LoVo (cell line): ENCODE measurements around the gene AHI1.
"Not testable (repeated sequence)": the region's sequence is repeated elsewhere in the genome, so short reads cannot be mapped to it uniquely, and the experiment has no call there.

Experiments used
- DNase-seq: peaks from one replicate; pipeline ENCODE4 v3.0.0-alpha.2; 2016; ENCODE audit warnings: low spot score

Gene AHI1

GRCh38 chr6:135261872-135262725, 235.4 kb downstream of the AHI1 start:
- no peak for DNase-seq

- no peak for DNase-seq
Measured at GRCh38 chr6:135260612-135261011, 236.9 kb downstream of the AHI1 start.

- no peak for DNase-seq
Measured at GRCh38 chr6:135258970-135259369, 238.6 kb downstream of the AHI1 start.

GRCh38 chr6:135257631-135258405, 239.7 kb downstream of the AHI1 start:
- no peak for DNase-seq

- DNase-seq: peak; percentile 27
Measured at GRCh38 chr6:135256866-135257265, 240.7 kb downstream of the AHI1 start.

GRCh38 chr6:135254471-135254870, 243.1 kb downstream of the AHI1 start:
- DNase-seq: no peak

GRCh38 chr6:135251498-135252441, 245.8 kb downstream of the AHI1 start:
- DNase-seq: no peak

GRCh38 chr6:135250751-135251497, 246.6 kb downstream of the AHI1 start:
- no peak for DNase-seq

- no peak for DNase-seq
Measured at GRCh38 chr6:135250234-135250633, 247.3 kb downstream of the AHI1 start.

DNA sequence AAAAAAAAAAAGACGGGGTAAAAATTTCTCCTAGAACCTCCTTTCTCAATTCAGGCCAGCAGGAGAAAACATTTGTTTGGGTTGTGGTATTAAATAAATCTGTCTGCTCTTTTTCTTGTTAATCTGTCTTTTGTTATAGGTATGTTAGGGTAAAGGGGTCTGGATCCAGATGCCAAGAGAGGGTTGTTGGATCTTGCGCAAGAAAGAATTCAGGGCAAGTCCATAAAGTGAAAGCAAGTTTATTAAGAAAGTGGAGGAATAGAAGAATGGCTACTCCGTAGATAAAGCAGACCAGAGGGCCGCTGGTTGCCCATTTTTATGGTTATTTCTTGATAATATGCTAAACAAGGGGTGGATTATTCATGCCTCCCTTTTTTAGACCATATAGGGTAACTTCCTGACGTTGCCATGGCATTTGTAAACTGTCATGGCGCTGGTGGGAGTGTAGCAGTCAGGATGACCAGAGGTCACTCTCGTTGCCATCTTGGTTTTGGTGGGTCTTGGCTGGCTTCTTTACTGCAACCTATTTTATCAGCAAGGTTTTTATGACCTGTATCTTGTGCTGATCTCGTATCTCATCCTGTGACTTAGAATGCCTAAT, 251.0 kb downstream of the AHI1 start:
- DNase-seq: not testable (repeated sequence)

DNA sequence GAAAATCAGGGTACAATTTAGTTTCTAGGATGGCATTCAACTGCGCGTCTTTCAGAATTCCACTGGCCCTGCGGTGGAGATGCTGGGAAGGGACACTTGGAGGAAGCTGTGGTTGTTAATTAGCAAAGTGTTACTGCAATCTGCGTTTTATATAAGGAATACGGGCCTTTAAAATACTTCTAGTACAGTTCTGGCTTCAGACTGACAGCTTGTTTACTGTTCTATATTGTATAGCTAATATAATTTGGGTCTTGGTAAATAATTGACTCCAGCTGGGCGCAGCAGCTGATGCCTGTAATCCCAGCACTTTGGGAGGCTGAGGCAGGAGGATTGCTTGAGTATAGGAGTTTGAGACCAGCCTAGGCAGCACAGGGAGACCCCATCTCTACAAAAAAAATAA, 252.7 kb downstream of the AHI1 start:
- DNase-seq: no peak

DNA sequence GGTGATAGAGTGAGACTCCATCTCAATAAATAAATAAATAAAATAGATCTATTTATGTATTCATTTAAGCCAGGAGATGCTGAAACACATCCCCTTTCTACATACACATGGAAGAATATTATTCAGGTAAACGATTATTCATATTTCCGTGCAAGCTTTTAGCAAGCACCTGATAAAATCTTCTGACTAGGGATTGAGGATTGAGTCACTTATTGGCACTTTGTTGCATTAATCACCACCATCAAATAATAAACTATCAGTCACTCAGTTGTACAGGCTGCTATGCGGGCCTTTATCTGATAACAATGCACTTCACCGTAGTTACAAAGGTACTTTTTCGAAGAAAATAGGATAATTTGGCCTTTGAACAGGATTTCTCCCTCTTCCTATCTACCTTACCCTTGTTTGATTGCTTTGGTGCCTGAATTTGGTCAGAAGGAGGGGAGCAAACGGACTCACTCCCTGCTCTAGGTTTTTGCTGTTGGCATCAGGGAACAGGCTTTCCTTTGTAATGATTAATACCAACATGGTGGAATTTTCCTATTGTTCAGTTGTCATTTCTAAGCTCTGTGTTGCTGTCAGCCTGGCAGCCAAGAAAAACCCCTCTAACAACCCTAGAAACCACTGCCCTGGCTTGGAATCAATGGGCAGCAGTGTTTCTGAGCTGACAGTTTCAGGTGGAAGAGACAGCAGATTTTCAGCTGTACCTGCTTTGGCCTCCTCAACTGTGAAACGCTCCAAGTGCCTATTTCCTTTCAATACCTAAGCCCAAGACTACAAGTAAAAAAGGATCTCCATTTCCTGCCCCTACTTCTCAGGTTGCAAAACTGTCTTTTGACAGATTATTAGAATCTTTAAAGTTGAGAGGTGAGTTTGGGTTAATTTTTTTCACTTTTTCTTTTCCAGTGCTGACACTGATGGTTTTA, 253.4 kb downstream of the AHI1 start:
- no peak for DNase-seq

- no peak for DNase-seq
Measured at GRCh38 chr6:135240711-135241110, 256.8 kb downstream of the AHI1 start.

GRCh38 chr6:135236732-135237131, 260.8 kb downstream of the AHI1 start:
- no peak for DNase-seq

- DNase-seq: no peak
Measured at GRCh38 chr6:135236319-135236718, 261.2 kb downstream of the AHI1 start.

GRCh38 chr6:135235716-135236115, 261.8 kb downstream of the AHI1 start:
- no peak for DNase-seq

DNA sequence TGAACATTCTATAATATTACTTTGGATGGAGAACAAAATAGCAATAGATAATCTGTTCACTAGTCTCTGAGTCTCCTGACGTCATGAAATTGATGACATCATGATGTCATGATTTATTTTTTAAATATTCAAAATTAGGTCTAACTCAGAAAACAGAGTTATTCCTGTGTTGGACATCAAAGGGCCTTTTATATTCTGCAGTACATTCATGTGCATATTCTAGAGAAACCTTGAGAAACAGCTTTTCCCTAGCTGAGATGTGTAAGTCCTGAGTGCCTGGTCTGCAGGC, 263.1 kb downstream of the AHI1 start:
- DNase-seq: no peak

GRCh38 chr6:135233686-135234491, 263.7 kb downstream of the AHI1 start:
- DNase-seq: no peak
